ENCODE measurements around the gene DAAM2. TPM values are rescaled to one million over a fixed set of nuclear protein-coding genes. Genes with fewer than 3 reads are reported as not detected.

Gene DAAM2
- total RNA-seq, 1 experiment from 2014 or later = not detected

DNA sequence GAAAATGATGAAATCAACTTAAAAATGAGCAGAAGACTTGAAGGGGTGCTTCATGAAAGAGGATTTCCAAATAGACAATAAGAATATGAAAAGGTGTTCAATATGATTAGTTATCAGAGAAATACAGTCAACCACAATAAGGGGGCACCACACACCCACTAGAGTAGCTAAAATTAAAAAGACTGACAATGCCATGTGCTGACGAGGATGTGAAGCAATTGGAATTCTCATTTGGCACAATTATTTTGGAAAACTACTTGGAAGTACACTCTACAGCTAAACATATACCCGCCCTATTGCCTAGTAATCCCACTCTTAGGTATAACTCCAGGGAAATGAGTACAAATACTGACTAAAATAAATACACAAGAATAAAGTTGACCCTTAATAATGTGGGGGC, 97.1 kb downstream of the DAAM2 start:
- Mint-ChIP-seq H3K27ac (ENCODE audit: unreplicated experiment) (no peak overlapping the region), H3K4me3 (ENCODE audit: unreplicated experiment) (no peak overlapping the region), H3K27me3 (ENCODE audit: insufficient read depth, unreplicated experiment) (no peaks in the 10 kb centered on the region), H3K36me3 (ENCODE audit: insufficient read depth, unreplicated experiment) (no peaks in the 10 kb centered on the region), H3K9me3 (ENCODE audit: unreplicated experiment) (no peaks in the 10 kb centered on the region), H3K4me1 (ENCODE audit: low read depth, unreplicated experiment) (no peaks in the 10 kb centered on the region)
- Histone ChIP-seq H3K36me3 (ENCODE audit: control insufficient read depth, insufficient read depth, low read length) (no peaks in the 10 kb centered on the region), H3K27me3 (replicated peaks; ENCODE audit: control insufficient read depth, insufficient read depth, low read length) (no peaks in the 10 kb centered on the region), H3K4me1 (peaks cover 14% of the 10 kb centered on the region; the same call in 1 of the 2 replicates), H3K9me3 (no peaks in the 10 kb centered on the region), H3K4me3 (ENCODE audit: low read depth, low read length) (no peak overlapping the region)
- no peak for DNase-seq
- BruUV-seq (replicated peaks) = no TSS peak
- ChIA-PET POLR2A (no interaction called here), CTCF (no interaction called here)
- intact Hi-C loops (cut with micrococcal nuclease; ENCODE audit: unreplicated experiment) = no loop called here
- TF ChIP-seq, protein P1, sequence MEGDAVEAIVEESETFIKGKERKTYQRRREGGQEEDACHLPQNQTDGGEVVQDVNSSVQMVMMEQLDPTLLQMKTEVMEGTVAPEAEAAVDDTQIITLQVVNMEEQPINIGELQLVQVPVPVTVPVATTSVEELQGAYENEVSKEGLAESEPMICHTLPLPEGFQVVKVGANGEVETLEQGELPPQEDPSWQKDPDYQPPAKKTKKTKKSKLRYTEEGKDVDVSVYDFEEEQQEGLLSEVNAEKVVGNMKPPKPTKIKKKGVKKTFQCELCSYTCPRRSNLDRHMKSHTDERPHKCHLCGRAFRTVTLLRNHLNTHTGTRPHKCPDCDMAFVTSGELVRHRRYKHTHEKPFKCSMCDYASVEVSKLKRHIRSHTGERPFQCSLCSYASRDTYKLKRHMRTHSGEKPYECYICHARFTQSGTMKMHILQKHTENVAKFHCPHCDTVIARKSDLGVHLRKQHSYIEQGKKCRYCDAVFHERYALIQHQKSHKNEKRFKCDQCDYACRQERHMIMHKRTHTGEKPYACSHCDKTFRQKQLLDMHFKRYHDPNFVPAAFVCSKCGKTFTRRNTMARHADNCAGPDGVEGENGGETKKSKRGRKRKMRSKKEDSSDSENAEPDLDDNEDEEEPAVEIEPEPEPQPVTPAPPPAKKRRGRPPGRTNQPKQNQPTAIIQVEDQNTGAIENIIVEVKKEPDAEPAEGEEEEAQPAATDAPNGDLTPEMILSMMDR (IDR thresholded peaks at IDR 0.05; ENCODE audit: insufficient read depth in 1 of 2, low read depth in 1 of 2, low read length in 1 of 2, severe bottlenecking in 1 of 2, unreplicated experiment in 1 of 2) = no peak

DNA sequence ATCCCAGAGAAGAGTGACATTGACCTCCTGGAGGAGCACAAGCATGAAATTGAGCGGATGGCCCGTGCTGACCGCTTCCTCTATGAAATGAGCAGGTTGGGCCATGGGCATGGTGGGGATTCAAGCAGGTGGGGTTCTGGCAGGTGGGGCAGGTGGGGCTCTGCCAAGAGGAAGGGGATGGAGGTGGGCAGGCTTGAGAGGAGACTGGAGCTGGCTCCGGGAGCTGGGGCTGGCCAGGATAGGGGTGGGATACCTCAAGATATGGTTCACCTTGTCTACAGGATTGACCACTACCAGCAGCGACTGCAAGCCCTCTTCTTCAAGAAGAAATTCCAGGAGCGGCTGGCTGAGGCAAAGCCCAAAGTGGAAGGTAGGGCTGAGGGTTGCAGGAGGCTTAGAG, 99.2 kb downstream of the DAAM2 start:
- H3K27me3 ChIP-seq (replicated peaks; ENCODE audit: control insufficient read depth, insufficient read depth, low read length) = no peaks in the 10 kb centered on the region
- CTCF ChIA-PET = interaction anchor here (0.6 kb wide), 2 partner anchors 9 to 201 kb away, joined by 3 read pairs; no protein-coding TSS in a partner anchor
- Mint-ChIP-seq H3K36me3 (ENCODE audit: insufficient read depth, unreplicated experiment) (no peaks in the 10 kb centered on the region), H3K9me3 (ENCODE audit: unreplicated experiment) (no peaks in the 10 kb centered on the region), H3K4me1 (ENCODE audit: low read depth, unreplicated experiment) (no peaks in the 10 kb centered on the region), H3K27ac (ENCODE audit: unreplicated experiment) (no peak overlapping the region), H3K27me3 (ENCODE audit: insufficient read depth, unreplicated experiment) (no peaks in the 10 kb centered on the region), H3K4me3 (ENCODE audit: unreplicated experiment) (no peak overlapping the region)
- DNase-seq = no peak
- intact Hi-C loops (cut with micrococcal nuclease; ENCODE audit: unreplicated experiment) = no loop called here
- POLR2A ChIA-PET = no interaction called here
- H3K36me3 ChIP-seq (ENCODE audit: control insufficient read depth, insufficient read depth, low read length) = no peaks in the 10 kb centered on the region
- TF ChIP-seq, protein P1 (IDR thresholded peaks at IDR 0.05; ENCODE audit: insufficient read depth in 1 of 2, low read depth in 1 of 2, low read length in 1 of 2, severe bottlenecking in 1 of 2, unreplicated experiment in 1 of 2) = no peak
- H3K9me3 ChIP-seq = no peaks in the 10 kb centered on the region
- H3K4me1 ChIP-seq = peaks cover 14% of the 10 kb centered on the region; the same call in 1 of the 2 replicates
- BruUV-seq (replicated peaks) = no TSS peak
- no peak overlapping the region for H3K4me3 ChIP-seq (ENCODE audit: low read depth, low read length)

DNA sequence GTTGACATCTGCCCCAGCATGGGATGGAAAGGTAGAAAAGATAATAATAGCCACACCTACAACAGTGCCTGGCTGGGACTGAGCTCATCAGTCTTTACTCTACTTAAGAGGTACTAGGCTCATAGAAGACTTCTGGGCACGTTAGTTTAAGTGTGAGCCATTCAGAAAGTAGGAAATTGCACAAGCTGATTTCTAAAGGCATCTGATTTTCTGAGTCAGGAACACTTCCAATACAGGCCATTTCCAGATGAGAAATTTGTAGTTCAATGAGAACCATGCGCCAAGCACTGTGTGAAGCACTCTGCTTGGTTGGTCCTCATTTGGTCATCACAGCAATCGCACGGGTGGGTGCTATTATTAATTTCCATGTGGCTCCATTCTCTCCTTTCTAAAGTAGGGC, 99.8 kb downstream of the DAAM2 start:
- ChIA-PET POLR2A (no interaction called here), CTCF (no interaction called here)
- Mint-ChIP-seq H3K27me3 (ENCODE audit: insufficient read depth, unreplicated experiment) (no peaks in the 10 kb centered on the region), H3K9me3 (ENCODE audit: unreplicated experiment) (no peaks in the 10 kb centered on the region), H3K4me1 (ENCODE audit: low read depth, unreplicated experiment) (no peaks in the 10 kb centered on the region), H3K4me3 (ENCODE audit: unreplicated experiment) (no peak overlapping the region), H3K36me3 (ENCODE audit: insufficient read depth, unreplicated experiment) (no peaks in the 10 kb centered on the region), H3K27ac (ENCODE audit: unreplicated experiment) (no peak overlapping the region)
- no peak overlapping the region for H3K4me3 ChIP-seq (ENCODE audit: low read depth, low read length)
- intact Hi-C loops (cut with micrococcal nuclease; ENCODE audit: unreplicated experiment) = loop anchor here (1.0 to 2.0 kb wide), 3 partner anchors 27 to 529 kb away; no protein-coding TSS in a partner anchor
- H3K36me3 ChIP-seq (ENCODE audit: control insufficient read depth, insufficient read depth, low read length) = no peaks in the 10 kb centered on the region
- TF ChIP-seq, protein P1 (IDR thresholded peaks at IDR 0.05; ENCODE audit: insufficient read depth in 1 of 2, low read depth in 1 of 2, low read length in 1 of 2, severe bottlenecking in 1 of 2, unreplicated experiment in 1 of 2) = no peak
- H3K9me3 ChIP-seq = no peaks in the 10 kb centered on the region
- BruUV-seq (replicated peaks) = no TSS peak
- H3K4me1 ChIP-seq = peaks cover 14% of the 10 kb centered on the region; the same call in 1 of the 2 replicates
- H3K27me3 ChIP-seq (replicated peaks; ENCODE audit: control insufficient read depth, insufficient read depth, low read length) = no peaks in the 10 kb centered on the region
- DNase-seq = no peak

All from Caco-2 (cell line).